Measurements from ENCODE around the gene SCARB2.

SCARB2 gene

GRCh38 chr4:76208005-76208765, 5.4 kb downstream of the SCARB2 start:
- H3K4me3 ChIP-seq (ENCODE audit: low read length) = peak overlapping the region; percentile 38
- DNase-seq (ENCODE audit: low read depth) = peak; percentile 88
- TF ChIP-seq CTCF (conservative IDR thresholded peaks at IDR 0.05; ENCODE audit: low read length) = no peak

- H3K4me3 ChIP-seq (ENCODE audit: low read length) = no peak overlapping the region
- TF ChIP-seq CTCF (conservative IDR thresholded peaks at IDR 0.05; ENCODE audit: low read length) = no peak
- DNase-seq (ENCODE audit: low read depth) = no peak
These were observed 6.1 kb downstream of the SCARB2 start for GRCh38 chr4:76207549-76207948.

- no peak overlapping the region for H3K4me3 ChIP-seq (ENCODE audit: low read length)
- no peak for TF ChIP-seq CTCF (conservative IDR thresholded peaks at IDR 0.05; ENCODE audit: low read length)
- peak; percentile 59 for DNase-seq (ENCODE audit: low read depth)
These were observed 7.2 kb downstream of the SCARB2 start for GRCh38 chr4:76206222-76206942.

- no peak for DNase-seq (ENCODE audit: low read depth)
- H3K4me3 ChIP-seq (ENCODE audit: low read length) = no peak overlapping the region
- no peak for TF ChIP-seq CTCF (conservative IDR thresholded peaks at IDR 0.05; ENCODE audit: low read length)
These were observed 8.1 kb downstream of the SCARB2 start for GRCh38 chr4:76205476-76205875.

DNA sequence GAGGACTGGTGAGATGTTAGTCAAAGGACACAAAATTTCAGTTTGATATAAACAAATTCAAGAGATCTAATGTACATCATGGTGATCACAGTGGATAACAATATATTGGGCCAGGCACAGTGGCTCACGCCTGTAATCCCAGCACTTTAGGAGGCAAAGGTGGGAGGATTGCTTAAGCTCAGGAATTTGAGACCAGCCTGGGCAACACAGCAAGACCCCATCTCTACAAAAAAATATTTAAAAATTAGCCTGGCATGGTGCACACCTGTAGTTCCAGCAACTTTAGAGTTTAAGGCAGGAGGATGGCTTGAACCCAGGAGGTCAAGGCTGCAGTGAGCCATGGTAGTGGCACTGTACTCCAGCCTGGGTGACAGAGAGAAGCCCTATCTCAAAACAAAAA, 8.7 kb downstream of the SCARB2 start:
- no peak for DNase-seq (ENCODE audit: low read depth)
- H3K4me3 ChIP-seq (ENCODE audit: low read length) = no peak overlapping the region
- TF ChIP-seq CTCF (conservative IDR thresholded peaks at IDR 0.05; ENCODE audit: low read length) = no peak

- no peak for TF ChIP-seq CTCF (conservative IDR thresholded peaks at IDR 0.05; ENCODE audit: low read length)
- H3K4me3 ChIP-seq (ENCODE audit: low read length) = no peak overlapping the region
- no peak for DNase-seq (ENCODE audit: low read depth)
These were observed 10.1 kb downstream of the SCARB2 start for GRCh38 chr4:76203541-76203940.

- no peak for TF ChIP-seq CTCF (conservative IDR thresholded peaks at IDR 0.05; ENCODE audit: low read length)
- no peak for DNase-seq (ENCODE audit: low read depth)
- H3K4me3 ChIP-seq (ENCODE audit: low read length) = no peak overlapping the region
These were observed 12.3 kb downstream of the SCARB2 start for GRCh38 chr4:76201276-76201675.
